ENCODE results near the gene NR3C2. TPM values are rescaled to one million over a fixed set of nuclear protein-coding genes. Genes with fewer than 3 reads are reported as not detected.

NR3C2 gene
- total and polyA plus RNA-seq, 2 of the 4 experiments (the other 2 are of a cell fraction) = 1.1 to 2.3 TPM

DNA sequence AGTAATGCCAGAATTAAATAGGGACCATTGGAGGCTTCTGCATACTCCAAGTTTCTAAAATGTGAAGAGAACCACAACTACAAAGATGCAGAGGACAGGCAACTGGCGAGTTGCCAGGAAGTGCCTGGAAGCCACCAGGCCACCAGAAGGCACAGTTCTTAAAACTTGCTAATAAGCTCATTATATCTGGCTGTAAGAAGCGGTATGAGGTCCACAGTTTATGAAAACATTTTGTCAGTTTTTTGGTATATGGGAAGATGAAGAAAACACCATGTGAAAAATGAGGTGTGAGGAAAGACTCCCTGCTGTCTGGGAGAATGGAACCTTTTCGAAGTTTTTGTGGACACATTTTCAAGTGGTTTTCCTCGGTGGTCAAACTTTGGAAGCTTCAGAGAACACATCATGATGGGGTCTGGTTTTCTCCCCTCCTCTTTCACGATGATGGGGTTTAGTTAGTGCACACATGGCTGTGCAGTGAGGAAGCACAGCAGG lies 202.7 kb downstream of the NR3C2 start:
- dilution Hi-C loops (cut with HindIII; ENCODE audit: low sequenced_read_pairs, unreplicated experiment) (no loop called here), intact Hi-C loops (cut with micrococcal nuclease) (no loop called here), in situ Hi-C loops (cut with MboI; ENCODE audit: low sequenced_read_pairs) (no loop called here)
- no peak overlapping the region for H2BK15ac ChIP-seq (ENCODE audit: low read depth, low read length)
- H4K5ac ChIP-seq (ENCODE audit: low read depth, low read length) = no peak overlapping the region
- no peak overlapping the region for H2BK5ac ChIP-seq (ENCODE audit: low read depth, low read length, poor library complexity, severe bottlenecking)
- no peak overlapping the region for H2BK120ac ChIP-seq (ENCODE audit: low read depth, low read length)
- no peak overlapping the region for H3K4me3 ChIP-seq (ENCODE audit: insufficient read depth, low read depth, low read length)
- H2AK9ac ChIP-seq (replicated peaks; ENCODE audit: low read depth, low read length, poor library complexity) = no peak overlapping the region
- H3K9ac ChIP-seq (ENCODE audit: low read depth, low read length) = no peak overlapping the region
- no peaks in the 10 kb centered on the region for H4K20me1 ChIP-seq (ENCODE audit: insufficient read depth, low read length)
- no peak overlapping the region for H4K91ac ChIP-seq (ENCODE audit: insufficient read depth, low read depth, low read length)
- no peak overlapping the region for H3K27ac ChIP-seq (ENCODE audit: insufficient read depth, low read length)
- no peaks in the 10 kb centered on the region for H3K79me1 ChIP-seq (ENCODE audit: low read depth in 1 of 2, low read length in 2 of 2)
- no peak for TF ChIP-seq NFE2L2 (IDR thresholded peaks at IDR 0.05; ENCODE audit: low read depth, low read length)
- no peak for TF ChIP-seq RFX5 (IDR thresholded peaks at IDR 0.05; ENCODE audit: low read depth, low read length)
- no peak for TF ChIP-seq MXI1 (IDR thresholded peaks at IDR 0.05; ENCODE audit: borderline replicate concordance, low read depth, low read length)
- TF ChIP-seq BHLHE40 (IDR thresholded peaks at IDR 0.05; ENCODE audit: low read depth, low read length) = no peak
- no peak for TF ChIP-seq SMC3 (IDR thresholded peaks at IDR 0.05; ENCODE audit: low read depth, low read length)
- no peak for TF ChIP-seq MAFK (IDR thresholded peaks at IDR 0.05; ENCODE audit: low read depth, low read length)
- H2AK5ac ChIP-seq (ENCODE audit: low read depth, low read length) = no peak overlapping the region
- H3K23ac ChIP-seq (ENCODE audit: low read depth, low read length) = no peak overlapping the region
- BruUV-seq (replicated peaks) = no TSS peak
- H3K56ac ChIP-seq (ENCODE audit: extremely low read depth, insufficient read depth, low read length) = no peak overlapping the region
- CTCF ChIA-PET = no interaction called here
- no peak overlapping the region for H3K18ac ChIP-seq (ENCODE audit: low read depth, low read length)
- whole genome bisulfite sequencing, 2 experiments (ENCODE audit: extremely low coverage in 2 of 2, insufficient read length in 1 of 2) = 40% methylated on average over 1 of the region's 5 CpGs; no CpG with 5 or more reads in 1 of the 2 experiments
- H4K8ac ChIP-seq (ENCODE audit: low read depth in 2 of 2, low read length in 2 of 2) = no peak overlapping the region
- H3K4me1 ChIP-seq (ENCODE audit: control insufficient read depth, insufficient read depth, low read length) = no peaks in the 10 kb centered on the region
- no peak overlapping the region for H3K14ac ChIP-seq (replicated peaks; ENCODE audit: low read depth, low read length)
- H3K9me3 ChIP-seq (ENCODE audit: control insufficient read depth, insufficient read depth, low read length) = no peaks in the 10 kb centered on the region
- ATAC-seq (ENCODE audit: low read depth) (no peak), DNase-seq (no peak)
- H3K4ac ChIP-seq (ENCODE audit: low read depth, low read length) = no peak overlapping the region
- no peaks in the 10 kb centered on the region for H3K27me3 ChIP-seq (ENCODE audit: control insufficient read depth, insufficient read depth, low read length)
- no peak overlapping the region for H3K4me2 ChIP-seq (ENCODE audit: low read depth, low read length)
- no peak overlapping the region for H2AFZ ChIP-seq (replicated peaks; ENCODE audit: low read length, poor library complexity)
- no peaks in the 10 kb centered on the region for H3K36me3 ChIP-seq (ENCODE audit: control insufficient read depth, insufficient read depth, low read length)
- H2BK20ac ChIP-seq (ENCODE audit: low read depth, low read length) = no peak overlapping the region
- H3K9me1 ChIP-seq (ENCODE audit: insufficient read depth, low read length) = no peaks in the 10 kb centered on the region
- POLR2A ChIA-PET (ENCODE audit: unreplicated experiment) = interaction anchor here (0.5 kb wide), 1 partner anchor 21 kb away, joined by 3 read pairs; no protein-coding TSS in a partner anchor

Measured in IMR-90 (cell line).